Gastrocnemius medialis (tissue), 4 donors: ENCODE results near the gene ATP13A1.

ENCODE experiments used
- CTCF ChIP-seq, 5 experiments: fragments of 450-650 bp in 3 of 5; fragments of 200-600 bp in 2 of 5; sonication (generic) in 2 of 5; IDR thresholded peaks in 4 of 5; conservative IDR thresholded peaks in 1 of 5; 1 replicate in 4 of 5; 2 replicates in 1 of 5; pipeline ENCODE4 v1.5.1; 2016 to 2019; ENCODE audit warnings: antibody characterized with exemption in 5 of 5, mild to moderate bottlenecking in 3 of 5, moderate library complexity in 3 of 5
- POLR2A ChIP-seq, 2 donors: fragments of 450-650 bp; IDR thresholded peaks; one replicate each; pipeline ENCODE4 v1.6.1; 2017; ENCODE audit warnings: antibody characterized with exemption in 2 of 2, mild to moderate bottlenecking in 2 of 2, moderate library complexity in 2 of 2

- no peak for TF ChIP-seq CTCF (IDR thresholded peaks at IDR 0.05 in 4 of 5, conservative IDR thresholded peaks at IDR 0.05 in 1 of 5)
- no peak for TF ChIP-seq POLR2A (IDR thresholded peaks at IDR 0.05)
Measured at GRCh38 chr19:19630426-19630825, 33.0 kb downstream of the ATP13A1 start.
